Activated CD4-positive, alpha-beta T cell treated with anti-CD3 and anti-CD28 coated beads, Interleukin-2, Interleukin-6, amounts not matched to agents 100 ng/mL and 50 ng/mL, durations not matched to agents 16 hours and 8 hours (primary cell): ENCODE data around the gene PTP4A2.
"Not testable (repeated sequence)": the region's sequence is repeated elsewhere in the genome, so short reads cannot be mapped to it uniquely, and the experiment has no call there.

Source experiments
- DNase-seq: peaks from one replicate; pipeline ENCODE4 v3.0.0-alpha.2; 2020

The PTP4A2 gene

DNA sequence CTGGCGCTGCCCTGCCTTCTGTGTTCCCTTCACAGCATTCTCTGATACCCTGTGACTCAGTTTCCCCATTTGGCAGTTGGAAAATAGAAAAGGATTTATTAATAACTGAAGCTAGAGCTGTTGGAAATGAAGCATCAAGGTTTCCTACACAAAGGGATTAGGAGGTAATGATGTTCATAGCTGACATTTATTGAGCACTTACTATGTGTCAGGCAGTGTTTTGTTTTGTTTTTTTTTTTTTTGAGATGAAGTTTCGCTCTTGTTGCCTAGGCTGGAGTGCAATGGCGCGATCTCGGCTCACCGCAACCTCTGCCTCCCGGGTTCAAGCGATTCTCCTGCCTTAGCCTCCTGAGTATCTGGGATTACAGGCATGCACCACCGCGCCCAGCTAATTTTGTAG lies 7.5 kb upstream of the PTP4A2 start:
- not testable (repeated sequence) for DNase-seq

DNA sequence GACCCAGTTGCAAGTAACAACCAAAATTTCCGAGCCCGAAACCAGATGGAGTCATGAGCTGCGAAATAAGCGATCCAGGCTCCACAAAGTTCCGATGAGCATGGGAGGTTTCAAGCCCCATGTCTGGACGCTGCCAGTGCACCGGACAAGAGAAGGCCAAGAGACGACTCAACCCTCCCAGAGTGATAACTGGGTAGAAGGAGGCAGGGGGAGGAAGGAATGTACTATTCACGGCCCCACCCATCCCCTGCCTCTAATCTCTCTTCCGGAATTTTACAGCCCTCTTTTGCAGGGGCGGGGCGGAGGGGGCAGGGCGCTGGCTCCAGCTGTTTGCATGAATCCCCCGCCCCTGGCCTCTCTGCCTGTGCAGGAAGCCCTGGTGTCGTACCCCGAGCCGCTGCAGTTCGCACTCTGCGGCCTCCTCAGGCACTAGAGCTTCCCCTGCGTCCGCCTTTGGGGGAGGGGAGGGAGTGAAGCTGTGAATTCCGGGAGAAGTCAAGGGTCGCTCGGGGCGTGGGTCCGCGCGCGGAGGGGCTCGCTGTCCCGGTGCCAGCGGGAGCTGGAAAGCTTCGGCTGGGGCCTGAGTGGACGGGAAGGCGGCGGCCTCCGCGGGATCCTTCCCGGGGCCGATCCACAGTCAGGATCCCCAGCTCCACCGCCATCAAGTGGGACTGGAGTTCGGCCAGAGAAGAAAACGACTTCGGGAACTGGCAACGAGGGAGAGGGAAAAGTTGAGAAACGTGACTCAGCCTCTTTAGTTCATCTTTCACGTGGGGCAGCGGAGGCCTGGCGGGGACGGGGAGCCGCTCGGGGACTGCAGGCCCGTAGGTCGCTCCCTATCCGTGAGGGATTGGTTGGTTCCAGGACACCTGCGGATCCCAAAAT lies 6.3 kb upstream of the PTP4A2 start:
- peak; percentile 95 for DNase-seq

DNA sequence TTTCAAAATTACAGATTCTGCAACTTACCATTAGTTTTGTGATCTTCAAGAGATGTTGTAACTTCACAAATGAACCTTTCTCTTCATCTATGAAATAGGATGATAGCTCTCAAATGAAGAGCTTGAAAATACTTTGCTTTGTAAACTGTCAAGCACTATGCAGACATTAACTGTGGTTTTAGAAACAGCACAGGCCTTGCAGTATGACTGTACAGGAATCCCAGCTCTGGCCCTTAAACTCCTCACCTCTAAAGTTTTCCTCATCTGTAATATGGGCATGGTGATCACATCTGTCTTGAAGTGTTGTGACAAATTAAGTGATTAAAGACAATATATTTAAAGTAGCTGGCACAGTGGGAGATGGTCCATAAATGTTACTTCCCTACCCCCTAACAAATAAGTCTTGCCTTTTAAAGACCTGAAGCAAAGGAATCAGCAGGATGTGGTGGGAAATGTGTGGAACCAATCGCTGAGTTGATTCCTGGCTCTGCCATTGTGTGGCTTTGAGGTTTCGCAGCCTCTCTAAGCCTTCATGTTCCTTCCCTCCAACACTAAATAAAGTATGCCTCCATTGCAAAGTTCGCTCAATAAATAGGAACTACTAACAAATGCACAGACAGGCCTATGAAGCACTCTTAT lies 5.5 kb upstream of the PTP4A2 start:
- peak; percentile 80 for DNase-seq

DNA sequence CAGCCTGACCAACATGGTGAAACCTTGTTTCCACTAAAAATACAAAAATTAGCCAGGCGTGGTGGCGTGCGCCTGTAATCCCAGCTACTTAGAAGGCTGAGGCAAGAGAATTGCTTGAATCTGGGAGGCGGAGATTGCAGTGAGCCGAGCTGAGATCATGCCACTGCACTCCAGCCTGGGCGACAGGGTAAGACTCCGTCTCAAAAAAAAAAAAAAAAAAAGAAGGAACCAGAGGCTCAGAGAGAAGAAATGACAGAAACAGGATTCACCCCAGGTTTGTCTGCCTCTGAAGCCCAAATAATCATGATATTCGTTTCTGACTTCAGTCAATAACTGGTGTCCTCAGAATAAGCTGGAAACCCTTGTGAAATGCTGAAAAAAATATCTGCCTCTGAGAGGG lies 3.9 kb upstream of the PTP4A2 start:
- not testable (repeated sequence) for DNase-seq

DNA sequence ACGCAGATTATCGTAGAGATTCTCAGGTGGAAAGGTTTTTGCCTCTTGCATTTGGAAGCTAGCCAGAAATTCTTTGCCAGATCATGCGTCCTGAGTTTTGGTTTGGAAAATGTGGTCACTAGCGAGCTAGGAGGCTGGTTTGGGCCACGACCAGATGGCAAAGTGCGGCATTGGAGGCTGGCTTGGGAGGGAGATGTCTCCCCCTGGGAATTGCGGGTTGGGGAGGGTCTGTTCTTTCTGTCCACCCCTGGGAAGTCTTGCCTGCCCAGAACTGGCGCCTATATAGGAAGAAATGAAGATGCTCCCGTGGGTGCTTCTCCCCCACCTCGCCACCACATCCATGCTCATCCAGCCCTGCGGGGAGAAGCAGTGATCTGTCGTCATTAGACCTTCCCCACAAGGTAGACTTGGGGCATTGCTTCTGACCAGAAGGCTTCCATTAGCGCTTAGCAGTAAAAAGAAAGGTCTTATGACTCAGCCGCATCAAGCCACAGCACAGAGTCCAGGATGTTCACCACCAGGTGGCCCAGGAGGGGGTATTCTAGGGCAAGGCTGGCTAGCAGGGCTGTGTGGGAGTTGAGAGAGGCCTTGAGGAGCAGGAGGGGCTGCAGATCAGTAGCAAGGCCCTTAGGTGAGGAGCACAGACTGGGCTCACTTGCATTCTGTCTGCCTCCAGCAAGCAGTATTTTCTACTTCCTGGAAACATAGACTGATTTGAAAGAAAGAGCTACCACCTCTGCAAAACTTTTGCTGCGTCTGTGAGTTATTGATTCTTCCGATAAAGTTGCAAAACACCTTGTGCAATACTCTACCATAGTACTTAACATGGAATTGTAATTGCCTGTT lies 1.5 kb upstream of the PTP4A2 start:
- DNase-seq: peak; percentile 93

DNA sequence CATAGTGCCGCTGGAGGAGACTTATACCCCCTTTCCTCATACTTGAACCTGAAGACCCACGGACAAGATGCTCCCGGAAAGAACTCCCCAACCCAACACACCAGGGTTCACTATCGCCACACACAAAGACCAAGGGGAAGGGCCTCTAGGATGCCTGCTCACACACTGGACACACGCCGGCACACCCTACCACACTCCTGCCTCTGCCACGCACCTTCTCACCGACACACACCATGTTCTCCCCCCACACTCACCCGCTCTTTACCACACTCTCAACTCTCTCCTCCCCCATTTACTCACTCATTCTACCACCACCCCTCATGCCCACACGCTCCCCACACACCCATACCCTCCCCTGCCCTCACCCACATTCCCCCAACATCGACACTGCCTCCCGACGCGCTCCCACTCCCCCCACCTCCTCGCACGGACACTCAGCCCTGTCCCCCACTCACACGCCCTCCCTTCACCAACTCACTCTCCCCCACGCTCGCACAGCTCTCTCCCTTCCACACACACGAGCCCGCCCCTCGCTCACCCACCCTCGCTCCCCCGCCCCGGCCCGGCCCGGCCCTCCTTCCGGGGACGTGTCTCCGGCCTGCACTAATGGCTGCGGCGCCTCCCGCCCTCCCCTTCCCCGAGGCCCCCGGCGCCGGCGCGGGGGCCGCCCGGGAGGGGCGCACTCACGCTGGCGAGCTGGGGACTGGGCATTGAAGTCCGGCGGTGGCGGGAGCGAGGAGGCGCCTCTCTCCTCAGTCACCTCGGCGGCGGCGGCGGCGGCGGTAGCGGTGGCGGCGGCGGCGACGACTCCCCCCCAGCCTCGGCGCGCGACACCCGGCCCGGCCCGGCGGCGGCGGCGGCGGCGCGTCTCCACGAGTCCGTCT lies 626 bp downstream of the PTP4A2 start:
- DNase-seq: peak; percentile 78

DNA sequence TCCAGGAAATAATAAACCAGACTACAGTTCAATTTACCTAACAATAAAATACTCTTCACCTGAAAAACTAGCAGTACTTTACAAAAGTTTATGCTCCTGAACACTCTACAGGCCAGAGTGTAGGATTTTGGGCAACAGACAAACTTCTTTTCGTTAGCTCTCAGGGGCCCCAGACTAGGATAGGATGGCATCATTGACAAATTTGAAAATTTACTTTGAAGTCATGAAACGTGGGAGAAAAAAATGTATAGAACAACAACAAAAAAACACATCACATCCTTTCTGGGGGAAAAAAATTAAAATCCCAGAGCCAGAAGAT lies 1.2 kb downstream of the PTP4A2 start:
- no peak for DNase-seq

DNA sequence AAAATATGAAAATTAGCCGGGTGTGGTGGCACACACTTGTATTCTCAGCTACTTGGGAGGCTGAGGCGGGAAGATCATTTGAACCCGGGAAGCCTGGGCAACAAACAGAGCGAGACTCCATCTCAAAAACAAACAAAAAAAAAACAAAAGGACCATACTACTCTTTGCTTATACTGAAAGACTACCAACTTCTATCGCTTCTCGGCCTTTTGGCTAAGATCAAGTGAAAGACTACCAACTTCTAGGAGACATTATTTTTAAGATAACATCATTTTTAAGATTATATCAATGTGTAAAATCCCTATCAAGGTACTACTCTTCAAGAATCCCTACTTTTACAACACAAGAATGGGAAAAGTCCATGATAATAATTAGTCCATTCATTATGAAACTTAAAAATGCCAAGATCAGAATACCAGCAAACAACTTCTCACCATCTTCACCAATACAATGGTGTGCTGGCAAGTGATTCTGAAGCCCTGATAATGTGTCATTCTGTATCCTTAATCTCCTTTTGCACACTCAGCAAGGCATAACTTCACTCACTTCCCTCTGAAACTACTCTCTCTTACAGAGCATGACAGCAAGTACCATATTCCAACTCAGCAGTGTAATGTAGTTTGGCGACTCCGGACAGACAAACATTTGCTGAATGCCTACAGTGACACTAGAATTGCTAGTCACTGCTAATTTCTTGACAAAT lies 1.7 kb downstream of the PTP4A2 start:
- DNase-seq: peak; percentile 68

DNA sequence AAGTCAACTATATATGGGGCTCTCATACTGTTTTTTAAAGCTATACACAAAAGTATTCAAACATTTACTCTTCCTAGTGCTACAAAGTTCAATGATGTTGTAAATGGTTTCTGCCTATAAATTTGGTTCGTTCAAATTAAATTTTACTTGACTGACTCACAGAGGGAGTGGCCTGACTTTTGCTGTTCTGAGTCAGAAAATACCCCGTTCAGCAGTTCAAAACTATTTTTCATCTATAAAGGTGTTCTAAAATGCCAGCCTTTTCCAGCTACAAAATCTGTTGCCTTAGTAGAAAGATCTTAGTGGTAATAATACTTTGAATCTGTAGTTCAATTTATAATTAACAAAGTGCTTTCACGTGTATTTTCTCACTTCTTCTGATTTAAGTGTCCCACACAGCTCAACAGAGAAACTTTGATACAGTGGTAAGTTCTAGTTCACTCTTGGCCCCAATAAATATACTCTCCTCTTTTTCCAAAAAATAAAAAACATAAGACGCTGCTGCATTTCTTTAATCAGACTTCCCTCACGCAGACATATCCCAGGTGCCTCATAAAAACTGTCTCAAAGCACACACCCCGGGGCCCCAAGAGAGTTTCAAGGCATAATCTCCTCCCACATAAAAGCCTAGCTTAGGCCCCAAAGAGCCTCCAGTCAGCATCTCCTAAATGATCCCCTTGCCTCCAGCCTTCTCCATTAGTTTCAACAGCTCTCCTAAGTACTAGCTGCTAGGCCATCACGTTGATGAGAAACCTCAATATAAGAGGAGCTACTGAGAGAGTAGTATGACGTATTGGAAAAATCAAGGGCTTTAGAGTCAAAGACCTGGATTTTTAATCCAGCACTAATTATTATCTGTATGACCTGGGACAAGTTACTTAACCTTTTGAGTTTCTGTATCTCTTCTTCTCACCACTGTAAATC lies 3.2 kb downstream of the PTP4A2 start:
- peak; percentile 67 for DNase-seq

DNA sequence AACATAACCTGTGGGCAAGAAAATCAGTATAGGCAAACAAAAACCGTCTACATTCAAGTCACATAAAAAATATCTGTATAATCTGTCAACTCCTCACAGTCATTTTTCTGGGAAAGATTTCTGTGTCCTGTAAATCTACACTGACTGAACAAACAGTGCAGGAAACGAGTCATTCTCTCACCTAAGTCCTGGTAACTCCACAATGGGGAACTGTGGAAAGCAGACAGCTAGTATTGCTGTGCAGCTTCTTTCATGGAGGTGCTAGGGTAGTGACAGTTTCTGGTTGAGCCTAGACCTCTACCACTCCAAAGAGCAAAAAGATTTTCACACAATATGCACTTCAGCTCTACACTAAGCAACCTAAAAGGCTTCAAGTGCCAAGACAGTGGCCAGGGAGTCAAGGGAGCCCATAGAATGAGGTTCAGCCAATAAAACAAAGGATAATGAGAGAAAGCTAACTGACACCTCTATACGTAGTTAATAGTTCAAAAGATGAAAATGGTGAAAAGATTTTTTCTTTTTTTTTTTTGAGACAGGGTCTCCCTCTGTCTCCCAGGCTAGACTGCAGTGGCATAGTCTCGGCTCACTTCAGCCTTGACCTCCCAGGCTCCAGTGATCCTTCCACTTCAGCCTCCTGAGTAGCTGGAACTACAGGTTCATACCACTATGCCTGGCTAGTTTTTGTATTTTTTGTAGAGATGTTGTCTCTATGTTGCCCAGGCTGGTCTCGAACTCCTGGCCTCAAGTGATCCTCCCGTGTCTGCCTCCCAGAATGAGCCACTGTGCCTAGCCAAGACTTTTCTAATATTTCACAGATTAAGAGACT lies 5.5 kb downstream of the PTP4A2 start:
- DNase-seq: peak; percentile 72

DNA sequence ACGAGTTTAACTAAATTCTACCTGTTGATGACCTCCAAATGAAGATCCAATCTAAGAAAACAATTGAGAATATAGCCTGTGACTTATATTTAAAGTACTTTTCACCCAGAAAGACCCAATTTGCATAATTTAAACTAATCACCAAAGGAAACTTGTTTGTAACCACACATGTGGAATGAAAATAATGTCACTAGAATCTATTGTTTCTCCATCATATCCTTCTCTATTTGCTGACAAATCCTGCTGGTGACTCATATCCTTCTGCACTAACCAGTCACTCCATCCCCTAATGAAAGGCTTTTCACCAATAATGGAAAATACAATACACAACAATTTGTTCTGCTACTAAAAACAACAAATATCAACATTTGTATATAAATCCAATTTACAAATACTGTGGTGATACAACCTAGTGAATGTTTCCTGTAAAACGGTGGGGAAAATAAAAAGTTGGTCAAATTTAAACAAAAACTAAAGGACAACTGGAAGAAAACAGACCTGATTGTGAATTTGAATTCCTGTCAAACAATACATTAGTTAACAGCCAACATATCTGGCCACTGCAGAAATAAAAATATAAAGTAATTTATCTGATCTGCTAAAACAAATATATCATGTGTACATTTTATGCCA lies 6.5 kb downstream of the PTP4A2 start:
- DNase-seq: peak; percentile 70

DNA sequence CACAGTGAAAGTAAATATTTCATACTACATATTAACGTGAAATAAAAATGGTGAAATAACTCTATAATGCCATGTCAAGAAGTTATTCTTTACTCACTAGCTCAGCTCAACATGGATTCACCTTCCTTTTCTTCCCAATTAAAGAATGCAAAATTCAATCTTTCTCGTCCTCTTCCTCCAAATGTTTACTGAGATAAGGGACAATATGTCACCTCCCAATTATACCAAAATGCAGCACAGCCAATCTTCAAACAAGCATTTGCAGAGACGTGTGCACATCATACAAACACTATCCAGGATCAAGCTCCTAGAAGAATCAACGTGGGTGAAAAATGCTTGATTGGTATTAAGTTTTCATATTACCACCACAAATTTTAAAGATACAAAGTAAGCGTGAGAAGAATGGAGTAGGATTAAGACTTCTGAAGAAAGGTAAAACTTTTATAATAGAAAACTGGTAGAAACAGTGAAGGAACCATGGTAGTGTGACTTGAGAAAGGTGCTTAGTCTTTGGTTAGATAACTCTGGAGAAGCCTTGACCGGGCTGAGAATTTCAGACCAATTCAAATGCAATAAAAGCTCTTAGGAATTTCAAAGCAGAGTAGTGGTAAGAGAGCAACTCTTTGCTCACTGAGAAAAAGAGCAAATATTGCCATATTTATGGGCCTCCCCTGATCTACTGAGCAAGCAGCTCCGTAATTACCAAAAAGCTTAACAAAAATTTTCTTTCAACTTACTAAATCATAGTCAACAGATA lies 7.2 kb downstream of the PTP4A2 start:
- no peak for DNase-seq

DNA sequence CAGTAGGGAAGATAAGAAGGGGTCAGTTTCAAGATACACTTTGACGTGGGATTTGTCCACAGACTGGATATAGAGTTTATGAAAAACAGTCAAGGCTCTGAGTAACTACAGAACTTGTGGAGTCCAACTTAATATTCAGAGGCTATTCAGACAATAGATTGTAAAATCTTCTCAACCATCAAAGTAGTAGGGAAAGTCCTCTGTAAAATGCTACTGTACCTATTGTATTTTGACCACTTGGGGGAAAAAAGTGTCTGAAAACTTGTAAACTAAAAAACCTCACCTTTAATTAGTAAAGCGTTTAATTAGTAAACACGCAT lies 10.5 kb downstream of the PTP4A2 start:
- DNase-seq: no peak

DNA sequence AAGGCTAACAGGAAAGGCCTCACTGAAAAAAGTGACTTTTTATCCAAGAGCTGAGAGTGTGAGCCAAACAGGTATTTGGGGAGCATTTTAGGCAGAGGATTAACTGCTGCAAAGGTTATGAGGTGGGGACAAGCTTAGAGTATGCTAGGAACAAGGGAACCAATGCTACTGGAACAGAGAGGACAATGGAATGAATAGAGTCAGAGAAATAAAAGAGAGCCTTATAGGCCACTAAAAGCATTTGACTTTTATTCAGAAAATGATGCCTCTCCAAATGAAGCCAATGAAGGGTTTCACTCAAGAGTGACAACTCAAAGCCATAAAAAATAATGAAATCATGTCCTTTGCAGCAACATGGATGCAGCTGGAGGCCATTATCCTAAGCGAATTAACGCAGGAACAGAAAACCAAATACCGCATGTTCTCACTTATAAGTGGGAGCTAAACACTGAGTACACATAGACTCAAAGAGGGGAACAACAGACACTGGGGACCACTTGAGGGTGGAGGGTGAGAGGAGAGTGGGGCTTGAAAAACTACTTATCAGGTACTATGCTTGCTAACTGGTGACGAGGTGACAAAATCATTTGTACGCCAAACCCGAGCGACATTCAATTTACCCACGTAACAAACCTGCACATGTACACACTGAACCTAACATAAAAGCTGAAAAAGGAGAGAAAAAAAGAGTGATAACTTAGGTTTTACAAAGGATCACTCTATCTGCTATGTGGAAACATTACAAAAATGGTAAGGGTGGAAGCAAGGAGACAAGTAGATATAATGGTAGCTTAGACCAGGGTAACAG lies 11.1 kb downstream of the PTP4A2 start:
- no peak for DNase-seq

DNA sequence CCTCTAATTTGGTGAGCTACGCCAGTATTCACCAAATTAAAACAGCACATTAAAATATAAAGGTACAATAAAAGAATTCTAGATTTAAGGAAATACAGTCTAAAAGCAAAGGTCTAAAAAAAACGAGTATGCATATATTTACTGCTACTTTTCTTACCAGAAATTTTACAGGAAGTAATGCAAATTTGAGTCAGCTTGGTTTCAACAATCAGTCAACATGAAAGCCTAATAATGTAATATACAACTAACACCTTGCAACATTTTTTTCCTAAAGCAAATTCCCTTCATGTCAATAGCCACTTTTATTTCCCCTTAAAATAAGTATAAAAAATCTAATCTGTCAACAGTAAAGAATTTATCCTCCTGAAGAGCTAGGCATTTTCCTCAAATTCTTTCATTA lies 11.9 kb downstream of the PTP4A2 start:
- peak; percentile 69 for DNase-seq

DNA sequence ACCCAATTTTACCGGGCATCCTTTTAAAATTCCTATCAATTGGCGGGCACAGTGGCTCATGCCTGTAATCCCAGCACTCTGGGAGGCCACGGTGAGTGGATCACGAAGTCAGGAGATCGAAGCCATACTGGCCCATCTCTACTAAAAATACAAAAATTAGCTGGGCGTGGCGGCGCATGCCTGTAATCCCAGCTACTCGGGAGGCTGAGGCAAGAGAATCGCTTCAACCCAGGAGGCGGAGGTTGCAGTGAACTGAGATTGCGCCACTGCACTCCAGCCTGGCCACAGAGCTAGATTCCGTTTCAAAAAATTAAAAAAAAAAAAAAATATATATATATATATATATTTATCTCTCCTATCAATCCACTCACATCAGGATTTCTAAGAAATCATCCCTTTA lies 12.3 kb downstream of the PTP4A2 start:
- not testable (repeated sequence) for DNase-seq

DNA sequence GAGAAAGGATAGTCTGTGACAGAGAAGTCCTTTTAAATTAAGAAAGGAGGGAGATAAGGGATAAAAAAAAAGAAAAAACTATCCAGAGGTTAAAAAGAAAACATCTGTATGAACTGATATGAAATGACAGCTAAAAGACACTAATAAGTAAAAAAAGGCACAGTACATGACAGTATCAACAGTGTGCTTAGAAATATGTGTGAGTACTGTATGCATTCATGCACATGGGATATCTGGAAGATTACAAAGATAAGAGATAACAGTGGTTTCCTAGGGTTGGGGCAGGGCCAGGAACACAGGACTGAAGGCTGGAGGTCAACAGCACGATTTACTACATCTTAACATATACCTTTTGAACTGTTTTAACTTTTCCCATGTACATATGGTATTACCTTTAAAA lies 13.3 kb downstream of the PTP4A2 start:
- no peak for DNase-seq
